Loucy (cell line): Measurements from ENCODE around the gene EBP.

Experiments used
- EZH2phosphoT487 ChIP-seq: fragments of 200-600 bp; IDR thresholded peaks from 2 replicates; pipeline ENCODE4 v1.6.1; 2018; ENCODE audit warnings: antibody characterized with exemption, mild to moderate bottlenecking, moderate library complexity, borderline replicate concordance
- TF ChIP-seq, protein P1 (sequence below): fragments of 200-600 bp; sonication (generic); conservative IDR thresholded peaks from 2 replicates; pipeline ENCODE4 v1.5.1; 2014; ENCODE audit warnings: mild to moderate bottlenecking, antibody characterized with exemption, low read length

- TF ChIP-seq, protein P1, sequence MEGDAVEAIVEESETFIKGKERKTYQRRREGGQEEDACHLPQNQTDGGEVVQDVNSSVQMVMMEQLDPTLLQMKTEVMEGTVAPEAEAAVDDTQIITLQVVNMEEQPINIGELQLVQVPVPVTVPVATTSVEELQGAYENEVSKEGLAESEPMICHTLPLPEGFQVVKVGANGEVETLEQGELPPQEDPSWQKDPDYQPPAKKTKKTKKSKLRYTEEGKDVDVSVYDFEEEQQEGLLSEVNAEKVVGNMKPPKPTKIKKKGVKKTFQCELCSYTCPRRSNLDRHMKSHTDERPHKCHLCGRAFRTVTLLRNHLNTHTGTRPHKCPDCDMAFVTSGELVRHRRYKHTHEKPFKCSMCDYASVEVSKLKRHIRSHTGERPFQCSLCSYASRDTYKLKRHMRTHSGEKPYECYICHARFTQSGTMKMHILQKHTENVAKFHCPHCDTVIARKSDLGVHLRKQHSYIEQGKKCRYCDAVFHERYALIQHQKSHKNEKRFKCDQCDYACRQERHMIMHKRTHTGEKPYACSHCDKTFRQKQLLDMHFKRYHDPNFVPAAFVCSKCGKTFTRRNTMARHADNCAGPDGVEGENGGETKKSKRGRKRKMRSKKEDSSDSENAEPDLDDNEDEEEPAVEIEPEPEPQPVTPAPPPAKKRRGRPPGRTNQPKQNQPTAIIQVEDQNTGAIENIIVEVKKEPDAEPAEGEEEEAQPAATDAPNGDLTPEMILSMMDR: no peak
- TF ChIP-seq EZH2phosphoT487: no peak
These were observed 5.3 kb upstream of the EBP start for GRCh38 chrX:48516285-48516684.
